Measurements from ENCODE around the gene LGR4. TPM values are rescaled to one million over a fixed set of nuclear protein-coding genes. Genes with fewer than 3 reads are reported as not detected.

Gene LGR4
- total and polyA plus RNA-seq, 2 donors from 2014 or later = 22.7 to 109 TPM

DNA sequence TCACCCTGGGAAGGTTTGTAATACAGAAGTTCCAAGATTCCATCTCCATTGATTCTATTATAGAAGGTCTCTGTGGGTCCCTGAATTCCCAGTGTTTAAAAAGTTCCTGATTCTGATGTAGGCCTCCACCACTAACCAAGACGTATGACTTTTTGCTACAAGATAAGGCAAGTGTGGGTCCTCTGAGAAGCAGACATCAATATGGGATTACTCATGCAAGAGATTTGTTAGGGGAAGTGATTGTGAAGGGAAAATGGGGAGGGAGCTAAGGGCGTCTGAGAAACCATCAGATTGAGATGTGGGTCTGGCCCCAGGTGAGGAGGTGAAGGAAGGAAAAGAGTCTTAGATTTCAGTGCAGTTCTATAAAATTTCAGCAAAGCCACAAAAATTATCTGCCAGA lies 10.2 kb upstream of the LGR4 start:
- H3K27ac ChIP-seq (ENCODE audit: low read depth in 2 of 2, low read length in 2 of 2) = no peak overlapping the region
- TF ChIP-seq, protein P1, sequence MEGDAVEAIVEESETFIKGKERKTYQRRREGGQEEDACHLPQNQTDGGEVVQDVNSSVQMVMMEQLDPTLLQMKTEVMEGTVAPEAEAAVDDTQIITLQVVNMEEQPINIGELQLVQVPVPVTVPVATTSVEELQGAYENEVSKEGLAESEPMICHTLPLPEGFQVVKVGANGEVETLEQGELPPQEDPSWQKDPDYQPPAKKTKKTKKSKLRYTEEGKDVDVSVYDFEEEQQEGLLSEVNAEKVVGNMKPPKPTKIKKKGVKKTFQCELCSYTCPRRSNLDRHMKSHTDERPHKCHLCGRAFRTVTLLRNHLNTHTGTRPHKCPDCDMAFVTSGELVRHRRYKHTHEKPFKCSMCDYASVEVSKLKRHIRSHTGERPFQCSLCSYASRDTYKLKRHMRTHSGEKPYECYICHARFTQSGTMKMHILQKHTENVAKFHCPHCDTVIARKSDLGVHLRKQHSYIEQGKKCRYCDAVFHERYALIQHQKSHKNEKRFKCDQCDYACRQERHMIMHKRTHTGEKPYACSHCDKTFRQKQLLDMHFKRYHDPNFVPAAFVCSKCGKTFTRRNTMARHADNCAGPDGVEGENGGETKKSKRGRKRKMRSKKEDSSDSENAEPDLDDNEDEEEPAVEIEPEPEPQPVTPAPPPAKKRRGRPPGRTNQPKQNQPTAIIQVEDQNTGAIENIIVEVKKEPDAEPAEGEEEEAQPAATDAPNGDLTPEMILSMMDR (IDR thresholded peaks at IDR 0.05; ENCODE audit: borderline replicate concordance, extremely low read depth, insufficient read depth) = no peak
- no peak for FAIRE-seq
- H3K9ac ChIP-seq (ENCODE audit: low read length in 3 of 3) = no peak overlapping the region
- H3K4me1 ChIP-seq (ENCODE audit: control insufficient read depth in 2 of 3, insufficient read depth in 2 of 3, low read depth in 1 of 3, low read length in 3 of 3) = no peaks in the 10 kb centered on the region
- H3K36me3 ChIP-seq (ENCODE audit: control insufficient read depth in 2 of 3, insufficient read depth in 3 of 3, low read length in 3 of 3) = no peaks in the 10 kb centered on the region
- intact Hi-C loops (cut with DNase I) = no loop called here
- no peak overlapping the region for H3K4me3 ChIP-seq (ENCODE audit: low read length in 3 of 3)
- no peaks in the 10 kb centered on the region for H3K27me3 ChIP-seq (ENCODE audit: control insufficient read depth, insufficient read depth, low read length)
- no peaks in the 10 kb centered on the region for H3K9me3 ChIP-seq (ENCODE audit: control insufficient read depth in 2 of 3, insufficient read depth in 1 of 3, low read length in 3 of 3)
- no peak for DNase-seq

DNA sequence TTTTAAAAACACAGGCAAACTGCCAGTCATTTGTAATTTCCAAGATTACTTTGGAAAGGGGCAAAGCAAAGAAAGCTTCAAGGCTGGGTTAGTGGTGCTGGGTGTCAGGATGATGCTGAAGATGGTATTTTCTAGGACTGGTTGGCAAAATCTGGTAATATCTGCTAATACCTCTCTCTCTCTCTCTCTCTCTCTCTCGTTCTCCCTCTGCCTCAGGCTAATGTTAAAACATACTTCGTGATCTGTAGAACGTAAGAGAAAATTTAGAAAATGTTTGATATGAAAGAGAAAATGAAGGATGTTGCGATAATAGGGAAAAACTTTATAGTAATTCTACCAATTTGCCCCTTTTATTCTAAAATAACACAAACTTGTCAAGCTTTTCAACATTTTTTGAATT lies 9.4 kb upstream of the LGR4 start:
- FAIRE-seq = no peak
- H3K9me3 ChIP-seq (ENCODE audit: control insufficient read depth in 2 of 3, insufficient read depth in 1 of 3, low read length in 3 of 3) = no peaks in the 10 kb centered on the region
- H3K27me3 ChIP-seq (ENCODE audit: control insufficient read depth, insufficient read depth, low read length) = no peaks in the 10 kb centered on the region
- intact Hi-C loops (cut with DNase I) = no loop called here
- no peaks in the 10 kb centered on the region for H3K36me3 ChIP-seq (ENCODE audit: control insufficient read depth in 2 of 3, insufficient read depth in 3 of 3, low read length in 3 of 3)
- no peaks in the 10 kb centered on the region for H3K4me1 ChIP-seq (ENCODE audit: control insufficient read depth in 2 of 3, insufficient read depth in 2 of 3, low read depth in 1 of 3, low read length in 3 of 3)
- no peak overlapping the region for H3K9ac ChIP-seq (ENCODE audit: low read length in 3 of 3)
- TF ChIP-seq, protein P1 (IDR thresholded peaks at IDR 0.05; ENCODE audit: borderline replicate concordance, extremely low read depth, insufficient read depth) = no peak
- H3K27ac ChIP-seq (ENCODE audit: low read depth in 2 of 2, low read length in 2 of 2) = no peak overlapping the region
- no peak overlapping the region for H3K4me3 ChIP-seq (ENCODE audit: low read length in 3 of 3)
- DNase-seq = no peak

DNA sequence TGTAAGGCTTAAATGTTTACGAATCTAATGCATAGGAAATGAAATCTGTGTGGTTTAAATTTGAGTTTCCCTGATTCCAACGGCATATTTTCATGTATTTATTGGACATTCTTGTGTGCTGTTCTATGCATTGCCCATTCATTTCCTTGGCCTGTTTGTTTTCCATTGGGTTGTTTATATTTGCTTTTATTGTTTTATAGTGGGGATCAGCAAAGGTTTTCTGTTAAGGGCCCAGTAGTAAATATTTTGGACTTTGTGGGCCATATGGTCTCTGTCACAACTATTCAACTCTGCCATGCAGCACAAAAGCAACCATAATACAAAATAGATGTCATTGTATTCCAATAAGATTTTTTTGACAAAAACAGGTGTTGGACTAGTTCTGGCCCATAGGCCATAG lies 5.2 kb upstream of the LGR4 start:
- H3K27ac ChIP-seq (ENCODE audit: low read depth in 2 of 2, low read length in 2 of 2) = no peak overlapping the region
- no peaks in the 10 kb centered on the region for H3K36me3 ChIP-seq (ENCODE audit: control insufficient read depth in 2 of 3, insufficient read depth in 3 of 3, low read length in 3 of 3)
- no peaks in the 10 kb centered on the region for H3K27me3 ChIP-seq (ENCODE audit: control insufficient read depth, insufficient read depth, low read length)
- TF ChIP-seq, protein P1 (IDR thresholded peaks at IDR 0.05; ENCODE audit: borderline replicate concordance, extremely low read depth, insufficient read depth) = no peak
- H3K9me3 ChIP-seq (ENCODE audit: control insufficient read depth in 2 of 3, insufficient read depth in 1 of 3, low read length in 3 of 3) = no peaks in the 10 kb centered on the region
- intact Hi-C loops (cut with DNase I) = no loop called here
- no peak overlapping the region for H3K4me3 ChIP-seq (ENCODE audit: low read length in 3 of 3)
- no peak overlapping the region for H3K9ac ChIP-seq (ENCODE audit: low read length in 3 of 3)
- H3K4me1 ChIP-seq (ENCODE audit: control insufficient read depth in 2 of 3, insufficient read depth in 2 of 3, low read depth in 1 of 3, low read length in 3 of 3) = no peaks in the 10 kb centered on the region
- FAIRE-seq (no peak), DNase-seq (peak in 1 of 5 donors; percentile 25)

DNA sequence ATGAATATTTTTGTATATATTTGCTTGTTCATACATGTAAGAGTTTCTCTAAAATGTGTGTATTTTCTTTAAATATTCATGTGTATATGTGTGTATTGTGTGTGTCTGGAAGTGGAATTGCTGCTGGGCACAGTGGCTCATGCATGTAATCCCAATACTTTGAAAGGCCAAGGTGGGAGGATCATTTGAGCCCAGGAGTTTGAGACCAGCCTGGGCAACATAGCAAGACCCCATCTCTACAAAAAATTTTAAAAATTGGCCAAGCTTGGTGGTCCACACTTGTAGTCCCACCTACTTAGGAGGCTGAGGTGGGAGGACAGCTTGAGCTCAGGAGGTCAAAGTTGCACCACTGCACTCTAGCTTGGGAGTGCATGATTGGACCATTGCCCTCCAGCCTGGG lies 4.7 kb upstream of the LGR4 start:
- no peak overlapping the region for H3K4me3 ChIP-seq (ENCODE audit: low read length in 3 of 3)
- H3K27ac ChIP-seq (ENCODE audit: low read depth in 2 of 2, low read length in 2 of 2) = no peak overlapping the region
- intact Hi-C loops (cut with DNase I) = no loop called here
- DNase-seq (no peak), FAIRE-seq (no peak)
- no peaks in the 10 kb centered on the region for H3K9me3 ChIP-seq (ENCODE audit: control insufficient read depth in 2 of 3, insufficient read depth in 1 of 3, low read length in 3 of 3)
- no peaks in the 10 kb centered on the region for H3K4me1 ChIP-seq (ENCODE audit: control insufficient read depth in 2 of 3, insufficient read depth in 2 of 3, low read depth in 1 of 3, low read length in 3 of 3)
- no peak overlapping the region for H3K9ac ChIP-seq (ENCODE audit: low read length in 3 of 3)
- TF ChIP-seq, protein P1 (IDR thresholded peaks at IDR 0.05; ENCODE audit: borderline replicate concordance, extremely low read depth, insufficient read depth) = no peak
- H3K27me3 ChIP-seq (ENCODE audit: control insufficient read depth, insufficient read depth, low read length) = no peaks in the 10 kb centered on the region
- H3K36me3 ChIP-seq (ENCODE audit: control insufficient read depth in 2 of 3, insufficient read depth in 3 of 3, low read length in 3 of 3) = no peaks in the 10 kb centered on the region

All from kidney (tissue), 14 donors.